ENCODE measurements around the gene CHN1.

Gene CHN1

GRCh38 chr2:174794851-174795374 lies 210.3 kb downstream of the CHN1 start:
- DNase-seq, result no peak
- intact Hi-C loops (cut with DNase I), result no loop called here

- intact Hi-C loops (cut with DNase I), result no loop called here
- no peak for DNase-seq
Observed at GRCh38 chr2:174792309-174793025, 212.7 kb downstream of the CHN1 start.

DNA sequence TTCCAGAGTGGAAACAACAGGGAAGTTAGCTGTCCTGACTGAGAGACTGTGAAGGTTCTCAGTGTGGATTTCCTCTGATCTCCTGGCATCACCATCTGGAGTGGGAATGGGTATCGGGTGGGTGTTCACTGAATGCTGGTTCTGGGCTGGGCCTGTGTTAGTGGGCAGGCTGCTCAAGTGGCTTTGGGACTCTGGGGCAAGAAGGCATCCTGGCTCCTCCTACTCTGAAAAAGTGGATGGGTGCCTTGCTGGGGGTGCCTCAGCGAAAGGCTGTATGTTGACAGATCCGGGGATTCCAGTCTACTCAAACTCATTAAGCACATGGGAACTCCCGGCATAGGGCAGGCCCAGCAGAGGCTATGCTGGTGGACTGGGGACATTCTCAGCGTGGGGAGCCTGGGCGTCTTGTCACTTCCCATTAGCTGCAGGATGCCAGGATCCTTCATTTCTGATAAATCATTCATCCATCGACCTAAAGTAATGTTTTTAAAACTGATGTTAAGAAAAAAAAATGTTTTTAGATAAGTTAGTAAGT lies 213.4 kb downstream of the CHN1 start:
- no peak for DNase-seq
- intact Hi-C loops (cut with DNase I), result no loop called here

DNA sequence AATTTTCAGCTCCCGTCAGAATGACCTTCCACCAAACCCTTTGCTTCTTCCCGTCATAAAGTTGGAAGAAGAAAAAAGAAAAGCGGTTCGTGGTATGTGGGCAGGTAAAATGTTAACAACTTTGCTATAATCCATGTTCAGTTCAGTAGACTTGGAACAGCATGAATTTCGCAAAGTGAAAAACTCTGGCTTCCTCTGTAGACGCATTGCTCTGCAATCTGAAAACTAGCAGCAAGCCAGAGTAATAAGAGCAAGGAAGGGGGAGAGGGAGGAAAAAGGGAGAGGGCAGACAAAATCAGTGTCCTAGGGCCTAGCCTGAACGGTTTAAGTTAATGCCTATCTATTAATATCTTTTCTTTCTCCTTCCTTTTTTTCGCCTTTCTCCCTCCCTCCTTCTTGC lies 214.2 kb downstream of the CHN1 start:
- intact Hi-C loops (cut with DNase I), result no loop called here

GRCh38 chr2:174789001-174789400 lies 216.2 kb downstream of the CHN1 start:
- intact Hi-C loops (cut with DNase I), result no loop called here
- DNase-seq, result no peak

More for the DNA sequence above, 214.2 kb downstream of the CHN1 start:
- DNase-seq, result no peak

DNA sequence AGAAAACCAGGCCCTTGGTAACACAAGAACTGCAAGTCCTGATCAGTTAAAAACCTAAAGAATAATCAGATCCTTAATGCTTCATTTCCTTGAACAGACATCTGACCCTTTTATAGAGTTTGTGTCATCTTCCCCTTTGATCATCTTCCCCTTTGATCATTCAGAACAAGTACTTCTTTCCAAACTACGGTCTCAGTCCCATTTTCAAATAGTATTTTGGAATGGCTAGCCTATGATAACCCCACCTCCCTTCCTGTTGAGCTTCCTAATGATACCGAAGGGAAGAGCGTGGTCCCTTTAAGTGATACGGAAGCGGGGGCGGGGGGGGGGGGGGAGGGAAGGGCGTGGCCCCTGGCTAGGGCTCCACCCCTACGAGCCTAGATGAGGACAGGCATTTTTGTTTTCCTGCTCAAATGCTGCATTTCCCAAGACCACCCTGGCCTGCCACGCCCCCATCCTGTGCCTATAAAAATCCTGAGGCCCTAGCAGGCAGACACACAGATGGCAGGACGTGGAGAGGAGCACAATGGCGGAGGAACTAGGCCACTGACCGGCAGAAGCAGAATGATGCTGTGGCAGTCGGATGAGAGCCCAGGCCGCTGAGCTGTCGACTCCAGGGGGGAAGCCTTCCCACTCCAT lies 216.8 kb downstream of the CHN1 start:
- peak in 1 of 10 donors; percentile 84 for DNase-seq
- intact Hi-C loops (cut with DNase I), result no loop called here

- DNase-seq, result peak in 8 of 10 donors; percentile 53 to 93 (median 64)
- intact Hi-C loops (cut with DNase I), result no loop called here
Observed at GRCh38 chr2:174787487-174788205, 217.5 kb downstream of the CHN1 start.

GRCh38 chr2:174786066-174786725 lies 219.0 kb downstream of the CHN1 start:
- intact Hi-C loops (cut with DNase I), result no loop called here
- no peak for DNase-seq

DNA sequence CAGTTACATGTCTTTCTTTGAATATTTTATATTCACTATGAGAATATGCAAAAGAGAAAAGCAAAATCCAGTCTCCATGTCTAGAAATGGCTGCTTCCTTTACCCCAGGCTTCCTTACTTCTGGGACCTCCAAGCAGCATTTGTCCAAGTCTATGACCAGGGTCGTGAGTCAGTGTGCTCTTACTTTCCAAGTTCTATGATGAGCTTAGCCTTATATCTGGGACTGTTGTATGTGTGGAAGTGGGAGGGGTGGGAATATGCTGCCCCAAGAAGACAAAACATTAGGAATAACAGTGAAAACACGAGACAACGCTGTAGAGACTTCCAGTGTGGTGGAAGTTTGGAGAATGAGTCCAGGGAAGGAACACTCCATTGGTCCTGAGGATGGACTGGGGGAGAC lies 219.7 kb downstream of the CHN1 start:
- no peak for DNase-seq
- intact Hi-C loops (cut with DNase I), result no loop called here

DNA sequence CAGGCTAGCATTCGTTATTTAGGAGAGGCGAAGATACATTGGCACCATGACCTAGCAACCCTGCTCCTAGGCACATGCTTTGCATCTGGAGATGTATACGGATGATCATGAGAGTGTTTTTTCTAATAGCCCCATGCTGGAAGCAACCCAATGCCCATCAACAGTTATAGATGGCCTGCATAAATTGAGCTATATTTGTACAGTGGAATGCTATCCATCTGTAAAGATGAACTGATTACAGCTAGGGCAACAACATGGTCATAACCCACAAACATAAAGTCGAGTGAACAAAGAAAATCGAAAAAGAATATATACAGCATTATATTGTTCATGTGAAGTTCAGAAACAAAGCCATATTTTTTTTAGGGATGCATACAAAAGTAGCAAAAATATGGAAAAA lies 220.3 kb downstream of the CHN1 start:
- intact Hi-C loops (cut with DNase I), result no loop called here
- no peak for DNase-seq

- DNase-seq, result no peak
- intact Hi-C loops (cut with DNase I), result no loop called here
Observed at GRCh38 chr2:174784316-174784715, 220.9 kb downstream of the CHN1 start.

DNA sequence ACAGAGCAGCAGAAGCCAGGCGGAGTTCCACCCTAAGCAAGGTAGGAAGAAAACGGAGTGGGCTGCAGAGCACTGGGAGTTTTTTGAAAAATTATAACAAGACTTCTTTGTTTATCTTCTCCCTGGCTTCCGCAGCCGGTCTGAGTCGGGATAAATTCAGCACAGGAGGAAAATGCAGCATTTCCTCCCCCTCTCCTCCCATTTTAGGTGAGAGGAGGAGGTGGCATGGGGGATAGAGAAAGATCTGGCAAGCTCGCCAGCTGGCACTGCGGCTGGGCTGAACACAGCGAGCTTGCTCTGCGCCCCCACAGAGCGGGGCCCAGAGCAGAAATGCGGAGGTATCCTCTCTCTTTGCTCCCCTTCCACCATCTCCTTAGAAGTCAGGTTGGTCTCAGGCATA lies 223.2 kb downstream of the CHN1 start:
- peak in 8 of 10 donors; percentile 62 to 94 (median 67) for DNase-seq
- intact Hi-C loops (cut with DNase I), result no loop called here

GRCh38 chr2:174781298-174781697 lies 223.9 kb downstream of the CHN1 start:
- intact Hi-C loops (cut with DNase I), result no loop called here
- DNase-seq, result peak in 1 of 10 donors; percentile 81

GRCh38 chr2:174780856-174781255 lies 224.3 kb downstream of the CHN1 start:
- no peak for DNase-seq
- intact Hi-C loops (cut with DNase I), result no loop called here

- DNase-seq, result no peak
- intact Hi-C loops (cut with DNase I), result no loop called here
Observed at GRCh38 chr2:174780191-174780840, 224.9 kb downstream of the CHN1 start.

- DNase-seq, result no peak
Observed at GRCh38 chr2:174779361-174779928, 225.7 kb downstream of the CHN1 start.

DNA sequence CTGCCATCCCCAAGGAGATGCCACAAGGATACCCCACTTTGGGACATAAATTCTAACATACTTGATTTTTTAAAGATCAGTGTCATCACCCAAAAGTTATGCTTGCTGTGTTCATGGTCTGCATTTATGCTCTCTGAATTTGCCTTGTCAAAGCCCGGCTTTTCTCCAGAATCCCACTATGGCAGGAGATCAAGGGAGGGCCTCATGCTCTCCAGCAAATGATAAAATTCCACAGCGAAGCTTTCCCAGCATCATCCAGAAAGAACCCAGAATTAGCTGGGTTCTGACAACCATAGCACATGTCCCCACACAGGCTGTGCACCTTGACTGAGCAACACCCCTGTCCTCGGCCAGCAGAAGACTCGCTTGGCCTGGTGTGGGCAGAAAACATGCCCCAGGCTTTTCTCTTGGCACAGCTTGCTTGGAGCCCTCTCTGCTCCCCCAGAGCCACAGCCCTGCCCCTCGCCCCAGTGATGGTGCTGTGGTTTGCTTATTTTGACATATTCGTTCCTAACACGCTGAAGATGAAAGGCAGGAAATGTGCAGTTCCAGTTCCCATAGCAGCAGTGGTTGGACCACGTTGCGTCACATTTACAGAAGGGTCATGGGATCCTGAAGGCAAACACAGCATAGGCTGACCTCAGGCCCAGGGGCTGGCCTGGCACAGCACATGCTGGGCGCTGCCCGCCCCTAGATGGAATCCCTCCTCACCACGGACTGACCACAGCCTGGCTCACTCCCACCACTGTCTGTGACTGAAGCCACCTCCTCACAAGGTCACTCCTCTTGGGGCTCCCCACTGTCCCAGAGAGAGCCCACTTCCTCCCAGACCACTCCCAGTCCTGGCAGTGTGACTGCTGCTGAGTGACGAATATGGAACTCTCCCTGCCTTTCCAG lies 226.8 kb downstream of the CHN1 start:
- intact Hi-C loops (cut with DNase I), result loop anchor here (10.0 kb wide), 1 partner anchor 126 kb away; no protein-coding TSS in a partner anchor
- peak in 1 of 10 donors; percentile 82 for DNase-seq

More at GRCh38 chr2:174779361-174779928, 225.7 kb downstream of the CHN1 start:
- intact Hi-C loops (cut with DNase I), result loop anchor here (10.0 kb wide), 1 partner anchor 125 kb away; no protein-coding TSS in a partner anchor

- intact Hi-C loops (cut with DNase I), result loop anchor here (10.0 kb wide), 1 partner anchor 127 kb away; no protein-coding TSS in a partner anchor
- peak in 1 of 10 donors; percentile 83 for DNase-seq
Observed at GRCh38 chr2:174777347-174778084, 227.7 kb downstream of the CHN1 start.
